Thymus (tissue), 11 donors: Measurements from ENCODE around the gene ITPK1. TPM values are rescaled to one million over a fixed set of nuclear protein-coding genes. Genes with fewer than 3 reads are reported as not detected.
A peak's percentile ranks its signal among the peaks of the same experiment; 100 is the strongest.

Source experiments
- DNase-seq, 9 donors: peaks; one replicate each; pipeline ENCODE4 v3.0.0-alpha.2; 2013; ENCODE audit warnings: low spot score in 9 of 9, low read depth in 6 of 9, missing footprints in 1 of 9
- H3K27ac ChIP-seq, 2 donors: one replicate each; pipeline ENCODE4 v1.5.1; 2013; ENCODE audit warnings: control low read depth in 1 of 2, low read depth in 1 of 2, low read length in 1 of 2, mild to moderate bottlenecking in 1 of 2, moderate library complexity in 1 of 2
- H3K27me3 ChIP-seq, 2 donors: one replicate each; pipeline ENCODE4 v1.5.1; 2013; ENCODE audit warnings: low read length in 1 of 2; ENCODE audit not compliant: control insufficient read depth in 2 of 2, insufficient read depth in 1 of 2
- H3K36me3 ChIP-seq, 2 donors: one replicate each; pipeline ENCODE4 v1.5.1; 2013; ENCODE audit warnings: low read length in 1 of 2, mild to moderate bottlenecking in 1 of 2, moderate library complexity in 1 of 2; ENCODE audit not compliant: control insufficient read depth in 2 of 2, insufficient read depth in 2 of 2
- H3K4me1 ChIP-seq, 2 donors: one replicate each; pipeline ENCODE4 v1.5.1; 2013; ENCODE audit warnings: low read length in 2 of 2; ENCODE audit not compliant: control insufficient read depth in 2 of 2, insufficient read depth in 2 of 2
- H3K4me3 ChIP-seq, 2 donors: one replicate each; pipeline ENCODE4 v1.5.1; 2013; ENCODE audit warnings: low read length in 2 of 2, control low read depth in 1 of 2, mild to moderate bottlenecking in 1 of 2
- H3K9me3 ChIP-seq, 2 donors: one replicate each; pipeline ENCODE4 v1.5.1; 2013; ENCODE audit warnings: low read length in 1 of 2, mild to moderate bottlenecking in 1 of 2; ENCODE audit not compliant: control insufficient read depth in 2 of 2, insufficient read depth in 1 of 2
- WGBS: extraction: QIAGEN DNeasy Blood & Tissue Kit; methylation state at CpG from one replicate; pipeline ENCODE4 v1.1.7; 2013; 5-methylcytosine and 5-hydroxymethylcytosine counted together
- polyA plus RNA-seq: library from polyadenylated mRNA; stranded (reverse); fragments of 200-250 nt; gene quantifications from one replicate; pipeline ENCODE4 v1.2.3, GENCODE V29; 2013
- total RNA-seq: library from RNA; stranded (reverse); fragments of 120-200 nt; gene quantifications from one replicate; pipeline ENCODE4 v1.2.4, GENCODE V29; 2013
- donor health status: healthy.

The ITPK1 gene
- total and polyA plus RNA-seq, 2 donors = 9.5 to 20.9 TPM

GRCh38 chr14:92924247-92924646 lies 191.5 kb downstream of the ITPK1 start:
- no peak for DNase-seq
- H3K27me3 ChIP-seq = peaks cover 17 to 30% of the 10 kb centered on the region in 2 donors

GRCh38 chr14:92923744-92924103 lies 192.0 kb downstream of the ITPK1 start:
- no peak overlapping the region for H3K27ac ChIP-seq
- no peaks in the 10 kb centered on the region for H3K36me3 ChIP-seq
- peaks cover 17 to 30% of the 10 kb centered on the region in 2 donors for H3K27me3 ChIP-seq
- WGBS = 48% methylated on average over 8 of the region's 8 CpGs
- H3K4me3 ChIP-seq = no peak overlapping the region
- H3K4me1 ChIP-seq = no peaks in the 10 kb centered on the region
- DNase-seq = no peak
- H3K9me3 ChIP-seq = no peaks in the 10 kb centered on the region

More at GRCh38 chr14:92924247-92924646, 191.5 kb downstream of the ITPK1 start:
- 62% methylated on average over 5 of the region's 5 CpGs for WGBS
- no peaks in the 10 kb centered on the region for H3K9me3 ChIP-seq
- H3K27ac ChIP-seq = peak overlapping the region in 1 of 2 donors; percentile 9
- no peaks in the 10 kb centered on the region for H3K36me3 ChIP-seq
- no peaks in the 10 kb centered on the region for H3K4me1 ChIP-seq
- H3K4me3 ChIP-seq = no peak overlapping the region

- Histone ChIP-seq H3K36me3 (no peaks in the 10 kb centered on the region), H3K4me3 (no peak within 1 kb of the TSS), H3K27ac (no peak within 1 kb of the TSS), H3K9me3 (no peaks in the 10 kb centered on the region), H3K4me1 (no peaks in the 10 kb centered on the region), H3K27me3 (peaks cover 17 to 30% of the 10 kb centered on the region in 2 donors)
- 8% methylated on average over 86 of the region's 86 CpGs for WGBS
- peak; percentile 4 to 77 (median 48) for DNase-seq
Observed at GRCh38 chr14:92922883-92923743, 192.6 kb downstream of the ITPK1 start, which contains the start of gene CHGA. CHGA (plus strand) TSS chr14:92923150; CDS start chr14:92923360, 210 bp downstream.

GRCh38 chr14:92922155-92922735 lies 193.5 kb downstream of the ITPK1 start:
- H3K27me3 ChIP-seq = peaks cover 17 to 30% of the 10 kb centered on the region in 2 donors
- no peak overlapping the region for H3K4me3 ChIP-seq
- H3K36me3 ChIP-seq = no peaks in the 10 kb centered on the region
- no peaks in the 10 kb centered on the region for H3K9me3 ChIP-seq
- 56% methylated on average over 4 of the region's 4 CpGs for WGBS
- no peak overlapping the region for H3K27ac ChIP-seq
- H3K4me1 ChIP-seq = no peaks in the 10 kb centered on the region
- no peak for DNase-seq

GRCh38 chr14:92920001-92920400 lies 195.7 kb downstream of the ITPK1 start:
- no peak for DNase-seq
- Histone ChIP-seq H3K27ac (no peak overlapping the region), H3K27me3 (peaks cover 17 to 30% of the 10 kb centered on the region in 2 donors), H3K4me3 (no peak overlapping the region), H3K4me1 (no peaks in the 10 kb centered on the region), H3K36me3 (no peaks in the 10 kb centered on the region), H3K9me3 (no peaks in the 10 kb centered on the region)
- 95% methylated on average over 15 of the region's 15 CpGs for WGBS

- WGBS = 83% methylated on average over 7 of the region's 7 CpGs
- no peaks in the 10 kb centered on the region for H3K4me1 ChIP-seq
Observed at GRCh38 chr14:92917956-92918355, 197.8 kb downstream of the ITPK1 start.

GRCh38 chr14:92917041-92917940 lies 198.4 kb downstream of the ITPK1 start:
- Histone ChIP-seq H3K27ac (no peak overlapping the region), H3K27me3 (peaks cover 4 to 7% of the 10 kb centered on the region in 2 donors), H3K9me3 (no peaks in the 10 kb centered on the region), H3K4me3 (no peak overlapping the region), H3K4me1 (no peaks in the 10 kb centered on the region), H3K36me3 (no peaks in the 10 kb centered on the region)
- WGBS = 89% methylated on average over 14 of the region's 14 CpGs
- no peak for DNase-seq

More at GRCh38 chr14:92917956-92918355, 197.8 kb downstream of the ITPK1 start:
- DNase-seq = no peak
- H3K27me3 ChIP-seq = peaks cover 11 to 14% of the 10 kb centered on the region in 2 donors
- no peak overlapping the region for H3K27ac ChIP-seq
- no peaks in the 10 kb centered on the region for H3K9me3 ChIP-seq
- H3K4me3 ChIP-seq = no peak overlapping the region
- no peaks in the 10 kb centered on the region for H3K36me3 ChIP-seq

GRCh38 chr14:92916201-92916600 lies 199.5 kb downstream of the ITPK1 start:
- Histone ChIP-seq H3K4me3 (no peak overlapping the region), H3K27me3 (no peaks in the 10 kb centered on the region), H3K36me3 (no peaks in the 10 kb centered on the region), H3K4me1 (no peaks in the 10 kb centered on the region), H3K9me3 (no peaks in the 10 kb centered on the region), H3K27ac (no peak overlapping the region)
- WGBS = 86% methylated on average over 4 of the region's 4 CpGs
- no peak for DNase-seq
